HG02798 (cell line): ENCODE data around the gene COPB2.
A peak's percentile ranks its signal among the peaks of the same experiment; 100 is the strongest.
"Not testable (repeated sequence)": the region's sequence is repeated elsewhere in the genome, so short reads cannot be mapped to it uniquely, and the experiment has no call there.

ENCODE experiments used
- ATAC-seq: cut with Tn5 transposase; IDR thresholded peaks from one replicate; pipeline ENCODE4 v1.9.1; 2021; ENCODE audit warnings: mild to moderate bottlenecking; ENCODE audit not compliant: unreplicated experiment, poor library complexity

The COPB2 gene

DNA sequence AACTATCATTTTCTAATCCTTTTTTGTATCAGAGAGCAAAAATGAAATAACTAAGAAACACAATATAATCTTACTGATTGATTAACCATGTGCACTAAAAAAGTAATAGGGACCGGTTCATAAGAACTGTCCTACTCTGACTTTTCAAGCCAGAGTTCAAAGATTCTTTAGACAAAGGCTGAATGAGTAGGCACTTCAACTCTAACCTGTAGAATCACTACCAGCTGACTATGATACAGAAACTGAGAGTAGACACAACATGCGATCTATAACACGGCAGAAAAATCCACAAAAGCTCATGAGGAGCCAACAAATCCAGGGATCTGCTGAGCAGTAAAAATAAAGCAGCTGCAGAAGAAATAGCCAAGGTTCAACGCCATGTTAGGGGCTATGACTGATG is 8.9 kb downstream of the COPB2 start:
- ATAC-seq: no peak

- no peak for ATAC-seq
Observed at GRCh38 chr3:139378587-139379241, 10.7 kb downstream of the COPB2 start.

- ATAC-seq: no peak
Observed at GRCh38 chr3:139377378-139377777, 12.1 kb downstream of the COPB2 start.

DNA sequence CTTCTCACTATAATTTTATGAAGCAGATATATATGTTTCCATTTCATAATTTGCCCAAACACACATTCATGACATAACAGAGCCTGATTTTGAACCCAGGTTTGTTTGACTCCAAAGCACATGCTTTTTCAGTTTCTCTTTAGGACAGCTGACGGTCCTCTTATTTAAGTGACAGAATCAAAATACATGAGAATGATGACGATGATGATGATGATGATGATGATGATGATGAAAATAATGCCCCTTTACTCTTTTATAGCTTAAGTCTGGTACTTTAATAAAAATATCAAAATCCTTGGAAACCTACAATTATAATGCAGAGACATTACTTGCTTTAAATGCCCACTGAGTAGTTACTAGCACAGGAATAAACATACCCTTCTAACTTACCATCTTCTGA is 15.3 kb downstream of the COPB2 start:
- ATAC-seq: no peak

DNA sequence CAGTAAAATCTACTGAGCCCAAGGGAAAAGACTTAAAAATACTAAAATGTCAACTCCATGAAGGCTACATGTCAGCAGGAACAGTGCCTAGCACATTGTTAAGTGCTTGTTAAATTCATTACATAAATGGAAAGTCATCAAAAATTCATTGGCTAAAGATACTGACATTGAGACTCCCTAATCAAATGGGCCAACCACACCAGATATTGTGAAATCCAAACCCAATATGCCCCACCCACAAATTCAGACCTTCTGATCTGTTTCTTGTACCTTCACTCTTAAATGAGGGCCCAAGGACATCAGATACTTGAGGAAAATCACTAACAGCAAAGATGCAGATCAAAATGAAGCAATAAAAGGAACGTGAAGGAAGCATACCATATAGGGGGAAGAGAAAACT is 24.9 kb downstream of the COPB2 start:
- no peak for ATAC-seq

- ATAC-seq: no peak
Observed at GRCh38 chr3:139361276-139361675, 28.2 kb downstream of the COPB2 start.

DNA sequence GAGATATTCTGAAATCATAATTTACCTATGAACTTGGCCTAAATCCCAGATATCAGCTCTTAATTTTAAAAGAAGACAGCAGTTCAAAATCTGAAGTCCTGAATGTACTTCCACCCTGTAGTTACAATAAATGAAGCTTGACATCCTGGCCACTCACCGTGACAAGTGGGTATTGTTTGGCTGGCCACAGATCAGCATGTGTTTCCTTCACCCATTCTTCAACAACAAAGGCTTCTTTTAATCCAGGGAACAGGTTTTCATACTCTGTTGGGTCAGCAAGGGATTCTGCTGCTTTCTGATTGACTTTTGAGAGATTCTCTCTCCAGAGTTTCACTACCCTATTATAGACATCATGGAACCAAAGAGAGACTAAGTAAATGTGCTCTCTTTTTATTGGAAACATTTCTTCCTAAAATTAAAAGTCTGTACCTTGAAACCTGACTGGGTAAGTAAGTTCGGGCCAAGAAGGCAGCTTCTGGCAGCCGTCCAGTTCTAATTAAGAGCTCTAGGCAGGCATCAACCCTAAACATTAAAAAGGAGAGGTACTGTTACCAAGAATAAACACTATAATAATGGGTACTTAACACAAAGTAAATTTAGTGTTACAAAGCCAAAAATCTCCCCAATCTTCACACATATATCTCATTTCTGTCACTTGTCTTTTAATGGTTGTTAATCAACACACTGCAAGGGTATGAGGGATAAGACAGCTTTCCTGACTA is 30.4 kb downstream of the COPB2 start:
- ATAC-seq: no peak

DNA sequence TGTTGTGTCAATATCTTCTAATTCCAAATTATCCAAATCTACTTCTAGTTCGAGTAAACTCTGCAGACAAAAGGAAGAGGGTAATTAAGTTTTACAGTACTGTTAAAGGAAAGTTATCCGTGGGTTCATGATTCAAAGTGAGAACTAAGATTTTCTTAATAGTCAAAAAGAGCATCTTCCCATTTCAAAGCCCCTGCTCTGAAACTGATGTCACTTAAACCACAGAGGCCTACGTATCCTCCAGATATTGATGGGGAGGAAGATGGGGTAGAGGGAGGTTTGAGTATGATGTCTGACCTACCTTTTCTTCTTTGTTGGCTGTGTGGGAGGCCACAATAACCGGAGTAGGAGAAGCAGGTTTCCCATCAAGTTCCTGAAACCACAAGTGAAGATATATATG is 31.5 kb downstream of the COPB2 start:
- ATAC-seq: peak; percentile 59

DNA sequence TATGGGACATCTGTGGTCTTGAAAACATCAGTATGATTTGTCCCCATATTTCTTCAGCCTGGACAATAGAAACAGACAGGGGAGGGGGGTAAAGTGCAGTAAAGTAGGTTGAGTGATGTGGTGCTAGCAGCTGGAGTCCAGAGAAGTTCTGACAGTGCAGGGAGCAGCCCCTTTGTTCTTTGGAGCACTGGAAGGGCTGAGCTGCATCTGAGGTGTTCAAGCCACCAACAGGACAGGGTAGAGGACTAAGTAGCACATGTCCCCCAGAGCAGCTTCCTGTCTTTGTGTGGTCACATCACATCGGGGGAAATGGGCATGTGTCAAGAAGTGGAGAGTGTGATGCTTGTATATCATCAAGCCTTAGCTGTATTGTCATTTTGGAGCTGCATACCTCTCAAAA is 33.6 kb downstream of the COPB2 start:
- ATAC-seq: no peak

- ATAC-seq: no peak
Observed at GRCh38 chr3:139355476-139355875, 34.0 kb downstream of the COPB2 start.

GRCh38 chr3:139354661-139355060 is 34.8 kb downstream of the COPB2 start:
- no peak for ATAC-seq

DNA sequence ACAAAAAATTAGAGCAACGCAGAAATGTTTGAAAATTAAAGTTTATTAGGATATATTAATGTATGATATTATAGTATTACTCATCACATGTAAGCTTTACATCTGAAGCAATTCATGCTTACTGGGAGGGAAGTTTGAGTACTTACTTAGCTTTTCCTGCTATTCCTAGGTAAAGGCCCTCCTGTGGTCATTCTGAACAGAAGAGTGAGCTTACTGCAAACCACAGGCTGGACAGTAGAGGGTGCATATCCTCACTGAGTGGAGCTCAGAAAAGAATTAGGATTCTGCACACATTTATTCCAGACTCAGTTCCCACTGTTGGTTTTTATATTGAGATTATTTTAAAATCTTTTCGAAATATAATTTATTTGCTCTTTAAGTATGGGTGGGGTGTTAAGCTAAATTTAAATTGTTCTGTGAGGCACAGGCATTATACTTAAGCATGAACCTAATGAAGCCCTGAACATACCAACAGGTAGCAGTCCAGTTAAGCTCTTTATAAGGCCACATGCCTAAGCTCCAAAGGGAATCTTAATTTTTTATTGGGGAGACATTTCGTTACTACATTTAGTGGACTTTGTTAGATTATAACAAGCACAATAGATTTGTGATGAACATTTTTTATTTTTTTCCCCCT is 35.4 kb downstream of the COPB2 start:
- ATAC-seq: no peak

- no peak for ATAC-seq
Observed at GRCh38 chr3:139346771-139347170, 42.7 kb downstream of the COPB2 start.

DNA sequence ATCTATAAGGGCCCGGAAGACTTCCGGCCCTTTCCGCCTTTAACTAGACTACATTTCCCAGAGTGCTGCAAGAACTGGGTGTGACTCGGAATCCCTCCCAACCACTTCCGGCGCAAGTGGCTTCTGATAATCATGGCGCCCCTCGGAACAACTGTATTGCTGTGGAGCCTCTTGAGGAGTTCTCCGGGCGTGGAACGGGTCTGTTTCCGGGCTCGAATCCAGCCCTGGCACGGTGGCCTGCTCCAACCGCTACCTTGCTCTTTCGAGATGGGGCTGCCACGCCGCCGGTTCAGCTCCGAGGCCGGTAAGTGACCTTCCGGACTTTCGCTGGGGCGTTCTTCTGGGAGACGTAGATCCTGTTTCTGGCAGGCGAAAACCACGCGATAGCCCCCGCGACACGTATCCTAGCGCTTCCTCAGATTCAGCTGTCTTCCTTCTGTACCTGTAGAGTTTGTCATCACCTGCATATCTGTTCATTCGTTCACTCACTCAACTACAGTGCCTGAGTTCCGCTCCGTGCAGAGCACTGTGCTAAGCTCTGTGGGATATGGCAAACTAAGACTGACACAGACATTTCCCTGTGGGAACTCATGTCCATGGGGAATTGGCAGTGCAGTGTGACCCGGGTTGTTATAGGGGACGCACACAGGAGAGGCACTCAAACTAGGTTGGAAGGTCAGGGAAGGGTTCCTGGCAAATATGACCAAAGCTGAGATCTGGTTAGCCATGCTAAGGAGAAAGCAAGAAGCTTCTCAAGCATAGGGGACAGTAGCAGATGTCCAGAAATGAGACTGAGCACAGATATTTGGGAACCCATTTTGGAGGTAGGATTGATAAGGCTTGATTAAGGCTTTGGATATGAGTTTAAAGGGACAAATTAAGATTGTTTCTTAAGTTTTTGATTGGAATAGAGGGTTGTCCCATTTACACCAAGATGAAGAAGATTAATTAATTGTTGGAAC is 45.3 kb downstream of the COPB2 start, which contains the start of gene MRPS22:
TSS of gene MRPS22 (plus strand) at position 126 of the 962 bp plus-strand sequence. CDS start at position 133, 7 bp downstream.
- peak; percentile 99 for ATAC-seq

DNA sequence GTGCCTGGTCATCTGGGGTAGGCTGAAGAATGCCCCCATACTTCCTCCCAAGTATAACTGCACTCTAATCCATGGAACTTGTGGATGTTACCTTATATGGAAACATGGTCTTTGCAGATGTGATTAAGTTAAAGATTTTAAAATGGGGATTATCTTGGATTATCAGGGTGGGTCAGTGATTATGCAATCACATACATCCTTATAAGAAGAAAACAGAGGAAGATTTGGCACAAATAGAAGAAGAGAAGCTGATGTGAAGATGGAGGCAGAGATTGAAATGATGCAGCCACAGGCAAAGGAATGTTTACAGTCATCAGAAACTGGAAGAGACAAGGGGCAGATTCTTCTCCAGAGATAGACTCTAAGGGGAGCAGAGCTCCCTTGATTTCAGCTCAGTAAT is 47.4 kb downstream of the COPB2 start:
- ATAC-seq: no peak

DNA sequence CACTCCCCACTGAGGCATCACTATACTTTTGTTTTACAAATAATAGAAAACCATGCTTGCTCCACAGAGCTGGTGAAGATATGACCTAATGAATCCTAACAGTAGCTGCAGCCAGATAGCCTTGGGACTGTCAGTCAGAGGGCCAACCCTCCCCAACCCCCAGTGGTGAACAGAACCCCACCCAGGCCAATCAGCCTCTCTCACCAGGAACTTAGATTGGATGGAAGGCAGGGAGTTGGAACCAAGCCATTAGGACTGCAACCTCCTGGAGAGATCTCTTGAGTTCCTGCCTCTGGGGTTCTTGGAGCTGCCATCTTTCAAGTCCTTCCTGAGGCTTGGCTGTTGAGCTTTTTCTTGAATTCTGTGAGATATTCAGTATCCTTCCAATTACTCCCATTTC is 48.7 kb downstream of the COPB2 start:
- ATAC-seq: no peak

DNA sequence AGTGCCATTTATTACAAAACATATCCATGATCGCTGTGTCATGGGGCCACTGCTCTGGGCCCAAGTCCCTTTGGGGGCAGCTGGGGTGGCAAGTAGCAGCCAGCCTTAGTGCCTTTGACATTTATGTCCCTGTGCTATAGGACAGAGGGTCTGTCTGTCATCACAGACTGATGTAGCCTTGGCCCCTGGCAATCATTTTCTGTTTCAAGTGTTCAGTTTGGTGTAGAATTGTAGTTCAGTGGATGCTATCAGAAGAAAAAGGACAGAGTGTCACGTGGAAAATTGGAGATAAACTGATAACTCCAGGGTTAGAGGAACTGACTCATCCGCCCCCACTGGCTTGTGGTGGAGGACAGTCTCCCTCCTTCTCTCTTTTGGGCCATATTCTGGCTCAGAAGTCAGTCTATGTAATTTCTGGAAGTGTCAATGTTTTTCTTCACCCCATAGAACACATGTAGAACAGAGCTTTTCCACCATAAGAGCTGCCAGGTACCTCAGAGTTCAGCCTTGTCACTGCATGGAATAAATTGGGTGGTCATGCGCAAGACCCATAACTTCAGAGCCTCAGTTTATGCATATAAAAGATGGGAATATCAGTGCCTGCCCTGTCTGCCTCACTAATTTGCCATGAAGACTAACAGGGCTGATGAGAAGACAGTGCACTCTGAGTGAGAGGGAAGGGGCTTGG is 50.1 kb downstream of the COPB2 start:
- ATAC-seq: no peak

GRCh38 chr3:139338405-139338804 is 51.0 kb downstream of the COPB2 start:
- no peak for ATAC-seq

GRCh38 chr3:139334675-139335074 is 54.8 kb downstream of the COPB2 start:
- not testable (repeated sequence) for ATAC-seq

- no peak for ATAC-seq
Observed at GRCh38 chr3:139332092-139332491, 57.4 kb downstream of the COPB2 start.
